ENCODE data around the gene ASCC3.

GRCh38 chr6:100775667-100776066 lies 105.5 kb downstream of the ASCC3 start:
- TF ChIP-seq CTCF (IDR thresholded peaks at IDR 0.05 in 4 of 5, conservative IDR thresholded peaks at IDR 0.05 in 1 of 5), result no peak
- no peak for TF ChIP-seq POLR2A (IDR thresholded peaks at IDR 0.05)

Measured in gastrocnemius medialis (tissue), 4 donors.